NOMO-1 treated with dmso at 0.1 percent for 144 hours (cell line): ENCODE data around the gene TBC1D16.

Experiments used
- DNase-seq: peaks from one replicate; lab custom pipeline; 2025; ENCODE audit not compliant: unreplicated experiment; lab: John Stamatoyannopoulos, UW

The TBC1D16 gene

GRCh38 chr17:79951361-79952264 is 84.1 kb downstream of the TBC1D16 start:
- no peak for DNase-seq

- no peak for DNase-seq
Measured at GRCh38 chr17:79950751-79951150, 84.9 kb downstream of the TBC1D16 start.

GRCh38 chr17:79950306-79950705 is 85.4 kb downstream of the TBC1D16 start:
- no peak for DNase-seq

- no peak for DNase-seq
Measured at GRCh38 chr17:79949656-79950209, 85.9 kb downstream of the TBC1D16 start.

GRCh38 chr17:79948945-79949655 is 86.6 kb downstream of the TBC1D16 start:
- no peak for DNase-seq

- no peak for DNase-seq
Measured at GRCh38 chr17:79948406-79948944, 87.2 kb downstream of the TBC1D16 start.

GRCh38 chr17:79947351-79948031 is 88.2 kb downstream of the TBC1D16 start:
- DNase-seq, result no peak

GRCh38 chr17:79946352-79947231 is 89.1 kb downstream of the TBC1D16 start:
- no peak for DNase-seq

GRCh38 chr17:79945591-79946255 is 89.9 kb downstream of the TBC1D16 start:
- no peak for DNase-seq

GRCh38 chr17:79944821-79945391 is 90.8 kb downstream of the TBC1D16 start:
- DNase-seq, result no peak

GRCh38 chr17:79944251-79944812 is 91.3 kb downstream of the TBC1D16 start:
- DNase-seq, result no peak

- DNase-seq, result no peak
Measured at GRCh38 chr17:79943347-79944241, 92.1 kb downstream of the TBC1D16 start.

GRCh38 chr17:79942591-79943346 is 92.9 kb downstream of the TBC1D16 start:
- no peak for DNase-seq

- DNase-seq, result no peak
Measured at GRCh38 chr17:79942011-79942405, 93.7 kb downstream of the TBC1D16 start.

- no peak for DNase-seq
Measured at GRCh38 chr17:79941088-79942010, 94.3 kb downstream of the TBC1D16 start.

- no peak for DNase-seq
Measured at GRCh38 chr17:79940459-79941087, 95.1 kb downstream of the TBC1D16 start.
